Gastrocnemius medialis (tissue), 4 donors: ENCODE data around the gene FAM9B.

Experiments
- CTCF ChIP-seq, 5 experiments: fragments of 450-650 bp in 3 of 5; fragments of 200-600 bp in 2 of 5; sonication (generic) in 2 of 5; IDR thresholded peaks in 4 of 5; conservative IDR thresholded peaks in 1 of 5; 1 replicate in 4 of 5; 2 replicates in 1 of 5; pipeline ENCODE4 v1.5.1; 2016 to 2019; ENCODE audit warnings: antibody characterized with exemption in 5 of 5, mild to moderate bottlenecking in 3 of 5, moderate library complexity in 3 of 5
- POLR2A ChIP-seq, 2 donors: fragments of 450-650 bp; IDR thresholded peaks; one replicate each; pipeline ENCODE4 v1.6.1; 2017; ENCODE audit warnings: antibody characterized with exemption in 2 of 2, mild to moderate bottlenecking in 2 of 2, moderate library complexity in 2 of 2

GRCh38 chrX:9019151-9019550 is 14.8 kb downstream of the FAM9B start:
- TF ChIP-seq CTCF (IDR thresholded peaks at IDR 0.05 in 4 of 5, conservative IDR thresholded peaks at IDR 0.05 in 1 of 5) (no peak), POLR2A (IDR thresholded peaks at IDR 0.05) (no peak)
